K562 (cell line): ENCODE measurements around the gene NEXN. TPM values are rescaled to one million over a fixed set of nuclear protein-coding genes. Genes with fewer than 3 reads are reported as not detected.

ENCODE experiments used
- ATAC-seq: fragments of 200-7000 bp; cut with Tn5 transposase; 3 replicates; pipeline ENCODE4 v1.9.1; 2020; ENCODE audit warnings: moderate library complexity
- BruUV-seq: library from RNA; stranded (reverse); fragments of 400-500 nt; replicated peaks from 2 replicates; lab custom pipeline; 2021; lab: Mats Ljungman, UMichigan
- CTCF ChIA-PET: fragments of 300-600 bp; formaldehyde crosslinking; extraction: SDS; loops from one replicate; lab custom pipeline; 2021; ENCODE audit warnings: low intra/inter-chr PET ratio; lab: Yijun Ruan, JAX
- POLR2A ChIA-PET: fragments of 300-600, 350-650 bp; sonication (Branson Sonifier 250); formaldehyde crosslinking; extraction: SDS; loops from one replicate; lab custom pipeline; 2021; ENCODE audit warnings: antibody characterized with exemption, inconsistent platforms; lab: Yijun Ruan, JAX
- DNase-seq, 4 experiments: peaks; one replicate each; pipeline versions ENCODE4 v3.0.0 to v3.0.0-alpha.2; 2011 to 2018; ENCODE audit warnings: low spot score in 3 of 4, mixed read lengths in 3 of 4; ENCODE audit errors: extremely low read depth in 1 of 4
- FAIRE-seq: peaks from 2 replicates; lab custom pipeline; 2011; peaks lifted over from hg19 to GRCh38; lab: Jason Lieb, UNC
- H2AFZ ChIP-seq: 2 replicates; pipeline ENCODE4 v1.6.0; 2011; ENCODE audit warnings: low read depth, low read length, control low read depth, inconsistent platforms
- H3K27ac ChIP-seq: fragments of 200-600 bp; 3 replicates; pipeline ENCODE4 v1.8.0; 2011; ENCODE audit warnings: low read depth, mild to moderate bottlenecking, control low read depth, inconsistent platforms, low read length, moderate library complexity, mixed read lengths; ENCODE audit errors: extremely low read depth
- H3K27me3 ChIP-seq, 2 experiments: fragments of 300-600 bp in 1 of 2; 2 replicates in 1 of 2; 3 replicates in 1 of 2; pipeline versions ENCODE4 v1.6.0 to v1.8.0; 2011; ENCODE audit warnings: inconsistent platforms in 2 of 2, low read length in 2 of 2, mild to moderate bottlenecking in 1 of 2, mixed read lengths in 1 of 2, moderate library complexity in 1 of 2; ENCODE audit not compliant: control insufficient read depth in 2 of 2, insufficient read depth in 2 of 2
- H3K36me3 ChIP-seq: fragments of 300-600 bp; 3 replicates; pipeline ENCODE4 v1.8.0; 2011; ENCODE audit warnings: mild to moderate bottlenecking, low read length, inconsistent platforms; ENCODE audit not compliant: control insufficient read depth, insufficient read depth
- H3K4me1 ChIP-seq, 2 experiments: fragments of 200-600 bp in 1 of 2; replicated peaks in 1 of 2; 2 replicates in 1 of 2; 3 replicates in 1 of 2; pipeline versions ENCODE4 v1.5.1 to v1.8.0; 2011; ENCODE audit warnings: inconsistent platforms in 2 of 2, low read length in 2 of 2, mild to moderate bottlenecking in 1 of 2, mixed read lengths in 1 of 2, moderate library complexity in 1 of 2; ENCODE audit not compliant: control insufficient read depth in 2 of 2, insufficient read depth in 2 of 2
- H3K4me2 ChIP-seq: 2 replicates; pipeline ENCODE4 v1.6.1; 2011; ENCODE audit warnings: low read length, control low read depth, inconsistent platforms, mixed read lengths; ENCODE audit not compliant: insufficient read depth
- H3K4me3 ChIP-seq: fragments of 200-600 bp; sonication (generic), shearing (Covaris generic); 2 replicates; pipeline ENCODE4 v1.5.1; 2016; ENCODE audit warnings: control low read depth, inconsistent platforms
- H3K79me2 ChIP-seq: fragments of 200-600 bp; 3 replicates; pipeline ENCODE4 v1.8.0; 2011; ENCODE audit warnings: low read length, inconsistent platforms; ENCODE audit not compliant: control insufficient read depth, insufficient read depth
- H3K9ac ChIP-seq, 2 experiments: 2 replicates each; pipeline versions ENCODE4 v1.6.0 to v1.6.1; 2011; ENCODE audit warnings: low read depth in 2 of 2, low read length in 2 of 2, control low read depth in 1 of 2, inconsistent platforms in 1 of 2, mild to moderate bottlenecking in 1 of 2, mixed read lengths in 1 of 2; ENCODE audit not compliant: insufficient read depth in 1 of 2
- H3K9me1 ChIP-seq: one replicate; pipeline ENCODE4 v1.6.0; 2011; ENCODE audit warnings: inconsistent platforms, mild to moderate bottlenecking, low read length, moderate library complexity; ENCODE audit not compliant: control insufficient read depth, insufficient read depth
- H3K9me3 ChIP-seq: replicated peaks from 2 replicates; pipeline ENCODE4 v1.5.1; 2011; ENCODE audit warnings: low read depth, low read length, inconsistent platforms; ENCODE audit not compliant: control insufficient read depth, insufficient read depth
- H4K20me1 ChIP-seq: replicated peaks from 2 replicates; pipeline ENCODE4 v1.6.1; 2011; ENCODE audit warnings: low read length, inconsistent platforms, mixed read lengths; ENCODE audit not compliant: control insufficient read depth, insufficient read depth
- POLR2A ChIP-seq: fragments of 450-650 bp; conservative IDR thresholded peaks from 2 replicates; pipeline ENCODE4 v1.6.1; 2016
- RBM22 ChIP-seq: fragments of 200-400 bp; formaldehyde crosslinking; IDR thresholded peaks from 2 replicates; pipeline ENCODE4 v1.6.1; 2018; ENCODE audit warnings: low read length, low read depth; ENCODE audit not compliant: poor library complexity, severe bottlenecking
- SRF ChIP-seq, 2 experiments: fragments of 250-450, 450-650 bp in 1 of 2; sonication (Bioruptor Pico) in 1 of 2; sonication (generic) in 1 of 2; formaldehyde crosslinking; IDR thresholded peaks; 2 replicates each; pipeline versions ENCODE4 v1.5.0 to v1.5.1; 2020 to 2022; ENCODE audit warnings: mild to moderate bottlenecking in 1 of 2, missing genetic modification reagents in 1 of 2
- SUPT5H ChIP-seq: fragments of 450-650 bp; IDR thresholded peaks from 2 replicates; pipeline ENCODE4 v1.6.1; 2016
- ZNF239 ChIP-seq: fragments of 250-450 bp; sonication (Bioruptor Pico); IDR thresholded peaks from 2 replicates; pipeline ENCODE4 v1.4.0; 2020; ENCODE audit warnings: mild to moderate bottlenecking
- ZNF316 ChIP-seq: fragments of 450-650 bp; IDR thresholded peaks from 2 replicates; pipeline ENCODE4 v1.6.1; 2016
- WGBS: fragments of 100-300 bp; shearing (Covaris generic); methylation state at CpG from one replicate; pipeline ENCODE4 v1.1.6; 2016; ENCODE audit warnings: low coverage, mixed read lengths; ENCODE audit not compliant: insufficient coverage; ENCODE audit errors: missing lambda C conversion rate; 5-methylcytosine and 5-hydroxymethylcytosine counted together
- in situ Hi-C: fragments of 300-500 bp; cut with MboI; formaldehyde crosslinking; loops from 4 replicates; pipeline ENCODE4 v1.15.0; 2018; ENCODE audit warnings: inconsistent platforms, mixed read lengths
- intact Hi-C: fragments of 100-400 bp; cut with micrococcal nuclease; formaldehyde crosslinking; loops from 2 replicates; pipeline ENCODE4 v1.14.2; 2022
- polyA plus RNA-seq, 8 experiments: library from polyadenylated mRNA; depleted of rRNA in 4 of 8; stranded (reverse) in 5 of 8; unstranded in 3 of 8; fragments of >200 nt; fragmentation: Nextera tagmentation in 2 of 8; fragmentation: Illumina TruSeq in 1 of 8; extraction: Ambion mirVana in 2 of 8; extraction: Trizol in 1 of 8; gene quantifications; 2 replicates each; pipeline versions ENCODE4 v1.2.1 to v1.2.3, GENCODE V29; 2011 to 2014; ENCODE audit warnings: inconsistent platforms in 1 of 8, missing spikeins in 1 of 8
- total RNA-seq, 7 experiments: library from RNA; depleted of rRNA in 6 of 7; stranded (reverse); fragments of >200 nt in 6 of 7; fragmentation: Illumina TruSeq in 2 of 7; extraction: Trizol in 2 of 7; gene quantifications; 2 replicates each; pipeline versions ENCODE4 v1.2.1 to v1.2.3, GENCODE V29; 2011 to 2021; ENCODE audit warnings: low replicate concordance in 1 of 7

NEXN gene
- total and polyA plus RNA-seq, 9 of the 15 experiments (the other 6 are each of a cell fraction or from before 2014, with no cell fraction given), result 0.18 to 1.8 (median 0.76) TPM

- CTCF ChIA-PET, result no interaction called here
- POLR2A ChIA-PET, result interaction anchor here (0.7 to 1.3 kb wide), 5 partner anchors 9 to 301 kb away, joined by 3 to 7 read pairs (median 3); no protein-coding TSS in a partner anchor
Observed at GRCh38 chr1:77942400-77943140, 54.1 kb downstream of the NEXN start.

GRCh38 chr1:77945345-77945744, 56.9 kb downstream of the NEXN start:
- in situ Hi-C loops, result no loop called here
- no peak overlapping the region for H3K4me3 ChIP-seq
- CTCF ChIA-PET, result no interaction called here
- no peaks in the 10 kb centered on the region for H3K27me3 ChIP-seq
- intact Hi-C loops, result no loop called here
- peak; percentile 15 for FAIRE-seq
- POLR2A ChIA-PET, result interaction anchor here (0.6 kb wide), 1 partner anchor 33 kb away, joined by 7 read pairs; the partner anchor contains the start of gene FUBP1
- H3K79me2 ChIP-seq, result peaks cover 6% of the 10 kb centered on the region; the same call in 1 of the 3 replicates
- DNase-seq, result no peak
- no peaks in the 10 kb centered on the region for H3K9me3 ChIP-seq
- 89% methylated on average over 2 of the region's 2 CpGs for WGBS
- peaks cover 72% of the 10 kb centered on the region for H3K36me3 ChIP-seq
- ATAC-seq, result no peak
- no peaks in the 10 kb centered on the region for H4K20me1 ChIP-seq
- no peak overlapping the region for H3K4me2 ChIP-seq
- no peak overlapping the region for H3K9ac ChIP-seq
- no peaks in the 10 kb centered on the region for H3K4me1 ChIP-seq
- TF ChIP-seq POLR2A (0 out of 2 replicates have a peak, but pooled peaks have one; percentile 44), ZNF239 (no peak), ZNF316 (0 out of 2 replicates have a peak, but pooled peaks have one; percentile 42), RBM22 (no peak)
- no TSS peak for BruUV-seq
- H3K9me1 ChIP-seq, result no peaks in the 10 kb centered on the region
- no peak overlapping the region for H2AFZ ChIP-seq
- H3K27ac ChIP-seq, result no peak overlapping the region

More at GRCh38 chr1:77942400-77943140, 54.1 kb downstream of the NEXN start:
- Histone ChIP-seq H3K9me3 (no peaks in the 10 kb centered on the region), H3K9ac (no peak overlapping the region), H2AFZ (no peak overlapping the region), H3K9me1 (no peaks in the 10 kb centered on the region), H3K79me2 (peaks cover 4% of the 10 kb centered on the region; the same call in 1 of the 3 replicates), H3K27ac (no peak overlapping the region), H3K36me3 (peaks cover 44% of the 10 kb centered on the region), H3K4me1 (no peaks in the 10 kb centered on the region), H3K4me2 (no peak overlapping the region), H3K27me3 (no peaks in the 10 kb centered on the region), H4K20me1 (no peaks in the 10 kb centered on the region), H3K4me3 (no peak overlapping the region)
- in situ Hi-C loops (no loop called here), intact Hi-C loops (no loop called here)
- ATAC-seq (peak; percentile 27), DNase-seq (no peak), FAIRE-seq (no peak)
- 89% methylated on average over 3 of the region's 4 CpGs for WGBS
- BruUV-seq, result no TSS peak
- TF ChIP-seq POLR2A, result 0 out of 2 replicates have a peak, but pooled peaks have one; percentile 55
- peak; percentile 62 for TF ChIP-seq SUPT5H
- no peak for TF ChIP-seq SRF (CRISPR knock-in tag; IDR thresholded peaks at IDR 0.05)
